Measurements from ENCODE around the gene BAIAP3.

Gene BAIAP3

GRCh38 chr16:1378087-1378803 is 44.8 kb downstream of the BAIAP3 start:
- Histone ChIP-seq H3K9ac (no peak overlapping the region), H3K79me2 (ENCODE audit: insufficient read depth, low read depth) (no peaks in the 10 kb centered on the region), H3K4me1 (ENCODE audit: low read depth, poor library complexity, severe bottlenecking) (no peaks in the 10 kb centered on the region), H3K4me3 (IDR thresholded peaks at IDR 0.05; ENCODE audit: insufficient read depth, low read depth, low read length) (no peak overlapping the region), H4K20me1 (ENCODE audit: insufficient read depth) (no peaks in the 10 kb centered on the region), H3K36me3 (ENCODE audit: insufficient read depth) (no peaks in the 10 kb centered on the region; the same call in 1 of the 2 replicates), H2AFZ (ENCODE audit: low read depth) (no peak overlapping the region), H3K27me3 (ENCODE audit: insufficient read depth, low read depth) (no peaks in the 10 kb centered on the region), H3K4me2 (no peak overlapping the region), H3K27ac (no peak overlapping the region)
- TF ChIP-seq CTCF (conservative IDR thresholded peaks at IDR 0.05; ENCODE audit: low read depth, low read length), result no peak

DNA sequence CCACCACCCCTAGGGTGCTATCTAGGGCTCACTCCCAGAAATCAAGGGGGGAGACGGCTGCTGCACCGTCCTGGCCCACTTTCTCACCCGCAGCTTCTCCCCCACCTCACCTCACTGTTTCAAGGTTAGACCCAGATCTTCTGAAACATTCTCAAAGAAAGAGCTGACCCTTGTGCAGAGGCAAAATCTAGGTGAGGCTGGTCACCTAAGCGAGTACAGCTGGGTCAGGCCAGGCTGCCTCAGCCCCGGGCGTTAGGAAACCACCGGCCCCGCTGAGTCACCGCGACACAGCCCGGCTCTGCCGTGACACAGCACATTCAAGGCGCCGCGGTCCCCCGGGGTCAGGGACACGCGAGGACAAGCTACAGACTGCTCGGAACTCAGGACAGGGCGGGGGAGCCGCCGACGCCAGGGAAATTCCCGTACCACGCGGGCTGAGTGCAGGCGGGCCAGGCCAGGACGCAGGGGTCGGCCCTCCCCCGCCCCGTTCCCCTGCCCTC is 45.4 kb downstream of the BAIAP3 start:
- Histone ChIP-seq H3K4me1 (ENCODE audit: low read depth, poor library complexity, severe bottlenecking) (no peaks in the 10 kb centered on the region), H3K4me3 (IDR thresholded peaks at IDR 0.05; ENCODE audit: insufficient read depth, low read depth, low read length) (no peak overlapping the region), H3K4me2 (no peak overlapping the region), H4K20me1 (ENCODE audit: insufficient read depth) (no peaks in the 10 kb centered on the region), H3K79me2 (ENCODE audit: insufficient read depth, low read depth) (no peaks in the 10 kb centered on the region), H3K9ac (no peak overlapping the region), H3K36me3 (ENCODE audit: insufficient read depth) (no peaks in the 10 kb centered on the region; the same call in 1 of the 2 replicates), H3K27ac (no peak overlapping the region), H2AFZ (ENCODE audit: low read depth) (no peak overlapping the region), H3K27me3 (ENCODE audit: insufficient read depth, low read depth) (no peaks in the 10 kb centered on the region)
- no peak for TF ChIP-seq CTCF (conservative IDR thresholded peaks at IDR 0.05; ENCODE audit: low read depth, low read length)

GRCh38 chr16:1379304-1380076 is 46.0 kb downstream of the BAIAP3 start:
- Histone ChIP-seq H3K27me3 (ENCODE audit: insufficient read depth, low read depth) (no peaks in the 10 kb centered on the region), H3K79me2 (ENCODE audit: insufficient read depth, low read depth) (no peaks in the 10 kb centered on the region), H3K27ac (no peak overlapping the region), H3K4me1 (ENCODE audit: low read depth, poor library complexity, severe bottlenecking) (no peaks in the 10 kb centered on the region), H3K4me3 (IDR thresholded peaks at IDR 0.05; ENCODE audit: insufficient read depth, low read depth, low read length) (no peak overlapping the region), H3K4me2 (no peak overlapping the region), H2AFZ (ENCODE audit: low read depth) (no peak overlapping the region), H4K20me1 (ENCODE audit: insufficient read depth) (no peaks in the 10 kb centered on the region), H3K9ac (no peak overlapping the region), H3K36me3 (ENCODE audit: insufficient read depth) (no peaks in the 10 kb centered on the region; the same call in 1 of the 2 replicates)
- TF ChIP-seq CTCF (conservative IDR thresholded peaks at IDR 0.05; ENCODE audit: low read depth, low read length), result no peak

DNA sequence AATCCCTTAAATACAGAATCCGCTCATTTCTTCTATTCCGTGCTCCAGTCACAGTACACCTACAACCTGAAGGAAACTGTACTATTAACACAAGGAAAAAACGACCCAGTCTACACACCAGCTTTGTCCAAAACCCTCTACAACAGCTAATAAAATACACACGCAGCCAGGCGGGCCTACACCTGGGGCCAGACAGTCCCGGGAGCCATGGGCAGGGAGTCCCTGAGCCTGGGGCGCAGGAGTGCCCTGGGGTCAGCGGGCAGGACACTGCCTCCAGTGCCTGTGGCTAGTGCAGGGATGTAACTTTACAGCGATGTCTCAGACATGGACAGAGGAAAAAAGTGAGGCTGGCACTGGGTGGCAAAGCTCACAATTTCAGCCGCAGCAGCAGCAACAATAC is 46.8 kb downstream of the BAIAP3 start:
- Histone ChIP-seq H3K79me2 (ENCODE audit: insufficient read depth, low read depth) (no peaks in the 10 kb centered on the region), H3K9ac (no peak overlapping the region), H3K36me3 (ENCODE audit: insufficient read depth) (no peaks in the 10 kb centered on the region; the same call in 1 of the 2 replicates), H3K27ac (no peak overlapping the region), H4K20me1 (ENCODE audit: insufficient read depth) (no peaks in the 10 kb centered on the region), H2AFZ (ENCODE audit: low read depth) (no peak overlapping the region), H3K27me3 (ENCODE audit: insufficient read depth, low read depth) (no peaks in the 10 kb centered on the region), H3K4me2 (no peak overlapping the region), H3K4me3 (IDR thresholded peaks at IDR 0.05; ENCODE audit: insufficient read depth, low read depth, low read length) (no peak overlapping the region), H3K4me1 (ENCODE audit: low read depth, poor library complexity, severe bottlenecking) (no peaks in the 10 kb centered on the region)
- TF ChIP-seq CTCF (conservative IDR thresholded peaks at IDR 0.05; ENCODE audit: low read depth, low read length), result no peak

Data from KMS-11 (cell line).